C4-2B (cell line): ENCODE results near the gene DIAPH2.

Experiments
- H3K27ac ChIP-seq: fragments of 450-650 bp; 2 replicates; pipeline ENCODE4 v1.5.1; 2017
- CTCF ChIP-seq: fragments of 450-650 bp; conservative IDR thresholded peaks from 2 replicates; pipeline ENCODE4 v1.5.1; 2017; ENCODE audit warnings: mild to moderate bottlenecking
- ZFX ChIP-seq: fragments of 450-650 bp; IDR thresholded peaks from 2 replicates; pipeline ENCODE4 v1.6.1; 2017

Gene DIAPH2

GRCh38 chrX:97155816-97156215 is 471.2 kb downstream of the DIAPH2 start:
- H3K27ac ChIP-seq = no peak overlapping the region
- TF ChIP-seq ZFX (no peak), CTCF (no peak)

DNA sequence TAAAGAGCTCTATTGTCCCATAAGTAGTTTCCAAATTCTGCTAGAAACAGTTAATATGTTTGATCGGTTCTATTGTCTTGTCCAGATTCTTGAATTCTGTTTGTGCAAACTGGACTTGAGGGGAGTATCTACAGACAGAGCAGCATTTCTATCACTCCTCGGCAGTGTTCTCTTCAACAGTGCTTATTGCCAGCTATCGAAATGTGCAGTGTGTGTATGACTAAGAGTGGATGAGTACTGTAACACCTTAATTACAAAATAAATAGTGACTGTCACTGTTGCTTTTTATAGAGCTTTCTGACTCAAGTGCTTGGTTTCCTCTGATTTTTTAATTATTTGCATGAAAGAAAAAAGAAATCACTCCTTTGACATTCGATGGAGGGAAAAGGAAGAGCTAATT is 473.6 kb downstream of the DIAPH2 start:
- H3K27ac ChIP-seq = no peak overlapping the region
- TF ChIP-seq CTCF (no peak), ZFX (no peak)

DNA sequence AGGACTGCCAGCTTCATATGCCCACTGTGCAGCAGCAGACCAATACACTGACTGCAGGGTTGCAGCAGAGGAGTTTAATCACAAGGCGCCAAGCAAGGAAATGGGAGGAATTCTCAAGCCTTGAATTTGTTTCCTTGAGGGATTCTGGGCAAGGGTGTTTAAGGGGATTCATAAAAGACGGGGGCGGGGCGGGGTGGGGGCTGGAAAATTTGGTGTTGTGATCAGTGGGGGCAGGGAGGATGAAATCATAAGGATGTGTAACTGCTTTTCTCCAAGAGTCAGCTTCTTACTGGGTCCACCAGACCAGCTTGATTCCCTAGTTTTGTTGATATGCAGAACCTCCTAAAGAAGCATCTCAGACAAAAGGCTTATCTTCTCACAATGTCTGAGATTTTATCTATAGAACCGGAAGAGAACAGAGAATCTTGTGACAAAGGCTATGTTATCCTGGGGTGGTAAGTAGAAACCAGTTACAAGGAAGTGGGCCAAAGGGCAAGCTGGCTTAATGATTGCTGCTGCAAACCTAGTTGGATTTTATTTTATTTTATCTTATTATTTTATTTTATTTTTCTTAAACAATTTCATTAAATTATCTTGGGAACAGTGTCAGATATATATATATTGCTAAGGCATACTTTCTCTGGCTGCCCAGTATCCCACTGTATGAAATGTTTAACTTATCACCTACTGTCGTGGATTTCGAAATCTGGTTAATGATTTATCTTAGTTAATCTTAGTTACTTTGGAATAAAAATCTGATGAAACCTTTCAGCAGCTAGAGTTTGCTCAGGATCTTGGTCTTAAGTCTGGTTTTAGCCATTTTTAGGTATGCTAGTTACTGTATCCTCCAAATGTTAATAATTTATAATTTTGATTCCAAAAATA is 475.5 kb downstream of the DIAPH2 start:
- TF ChIP-seq CTCF (no peak), ZFX (no peak)
- no peak overlapping the region for H3K27ac ChIP-seq

DNA sequence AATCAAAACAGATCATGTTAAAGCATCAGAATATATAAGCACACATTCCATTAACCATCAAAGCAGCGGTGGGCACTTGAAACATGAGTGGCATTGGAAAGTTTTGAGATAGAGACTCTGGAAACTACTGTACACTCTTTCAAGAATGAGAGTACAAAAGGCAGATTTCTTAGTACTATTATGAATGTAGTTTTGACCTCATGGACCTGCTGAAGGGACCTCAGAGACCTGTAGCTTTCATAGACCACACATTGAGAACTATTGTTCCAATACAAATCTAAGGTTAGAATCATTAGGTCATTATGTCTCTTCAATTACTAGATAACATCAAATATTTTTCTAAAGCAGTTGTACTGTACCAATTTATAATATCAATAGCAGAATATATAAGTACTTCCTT is 482.7 kb downstream of the DIAPH2 start:
- H3K27ac ChIP-seq = no peak overlapping the region
- TF ChIP-seq CTCF (no peak), ZFX (no peak)

DNA sequence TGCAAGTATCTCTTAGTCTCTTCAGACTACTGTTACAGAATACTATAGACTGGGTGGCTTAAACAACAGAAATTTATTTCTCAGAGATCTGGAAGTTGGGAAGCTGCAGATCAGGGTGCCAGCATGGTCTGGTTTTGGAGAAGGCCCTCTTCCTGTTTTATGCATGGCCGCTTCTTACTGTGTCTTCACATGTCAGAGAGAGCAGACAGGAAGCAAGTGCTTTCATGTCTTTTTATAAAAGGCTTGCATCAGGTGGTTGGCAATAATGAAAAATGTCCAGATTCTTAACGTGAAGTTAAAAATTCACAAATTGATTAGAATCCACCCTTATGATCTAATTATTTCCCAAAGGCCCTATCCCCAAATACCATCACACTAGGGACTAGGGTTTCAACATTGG is 484.0 kb downstream of the DIAPH2 start:
- no peak overlapping the region for H3K27ac ChIP-seq
- TF ChIP-seq CTCF (no peak), ZFX (no peak)

- no peak overlapping the region for H3K27ac ChIP-seq
- TF ChIP-seq ZFX (no peak), CTCF (peak; percentile 17)
These were observed 490.5 kb downstream of the DIAPH2 start for GRCh38 chrX:97175147-97175546.

GRCh38 chrX:97189668-97190067 is 505.0 kb downstream of the DIAPH2 start:
- H3K27ac ChIP-seq = no peak overlapping the region
- TF ChIP-seq CTCF (no peak), ZFX (no peak)
